NT2/D1 (cell line): Measurements from ENCODE around the gene TMEM117.

ENCODE experiments used
- SUZ12 ChIP-seq: IDR thresholded peaks from 2 replicates; pipeline ENCODE4 v1.6.1; 2011; ENCODE audit not compliant: insufficient read length, insufficient read depth; ENCODE audit errors: extremely low read depth
- YY1 ChIP-seq: IDR thresholded peaks from 2 replicates; pipeline ENCODE4 v1.6.1; 2011; ENCODE audit not compliant: insufficient read length, insufficient read depth
- ZNF274 ChIP-seq: IDR thresholded peaks from 2 replicates; pipeline ENCODE4 v1.6.1; 2011; ENCODE audit warnings: mild to moderate bottlenecking, low read depth, low read length

DNA sequence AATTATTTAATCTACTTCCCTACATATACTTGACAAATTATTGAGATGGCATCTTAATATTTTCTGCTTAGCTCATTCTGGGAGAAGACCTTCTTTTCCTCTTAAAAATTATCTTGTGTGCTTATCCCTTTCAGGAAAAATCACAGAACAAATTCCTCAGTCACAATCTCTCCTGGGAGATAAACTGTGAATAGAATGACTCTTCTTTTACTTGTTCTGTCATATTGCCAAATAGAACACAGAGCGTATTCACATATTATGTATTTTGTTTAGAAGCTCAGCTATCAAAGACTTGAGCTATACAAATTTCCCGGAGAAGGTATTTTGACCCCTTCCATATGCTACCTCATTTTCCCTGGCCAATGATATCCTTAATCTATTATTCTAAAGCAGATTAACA is 146.7 kb downstream of the TMEM117 start:
- TF ChIP-seq ZNF274 (no peak), YY1 (no peak), SUZ12 (no peak)
